T-helper 17 cell (primary cell): ENCODE results near the gene MAGI2. TPM values are rescaled to one million over a fixed set of nuclear protein-coding genes. Genes with fewer than 3 reads are reported as not detected.

ENCODE experiments used
- ATAC-seq: fragments of 150-1000 bp; cut with Tn5 transposase; 2 replicates; pipeline ENCODE4 v1.10.0; 2021; ENCODE audit warnings: mild to moderate bottlenecking, moderate library complexity
- DNase-seq, 3 donors: peaks; one replicate each; pipeline versions ENCODE4 v3.0.0 to v3.0.0-alpha.2; 2020 to 2021
- H3K9me3 ChIP-seq: one replicate; pipeline ENCODE4 v1.7.0; 2013; ENCODE audit warnings: low read length, mild to moderate bottlenecking; ENCODE audit not compliant: control insufficient read depth, poor library complexity, severe bottlenecking
- H3K27ac Mint-ChIP-seq: one replicate; pipeline ENCODE4 v1.8.0; 2022; ENCODE audit warnings: mild to moderate bottlenecking, moderate library complexity, mixed read lengths
- H3K27me3 Mint-ChIP-seq: one replicate; pipeline ENCODE4 v1.8.0; 2022; ENCODE audit warnings: mixed read lengths
- H3K36me3 Mint-ChIP-seq: one replicate; pipeline ENCODE4 v1.8.0; 2022; ENCODE audit warnings: low read depth, mixed read lengths
- H3K4me1 Mint-ChIP-seq: one replicate; pipeline ENCODE4 v1.8.0; 2022; ENCODE audit warnings: mild to moderate bottlenecking, mixed read lengths
- H3K4me3 Mint-ChIP-seq: one replicate; pipeline ENCODE4 v1.8.0; 2022; ENCODE audit warnings: mild to moderate bottlenecking, moderate library complexity, mixed read lengths
- total RNA-seq, 4 donors: library from RNA in 2 of 4; stranded (reverse) in 2 of 4; gene quantifications; one replicate each; pipeline ENCODE4 v1.2.3 and lab custom pipeline; 2022 to 2026

MAGI2 gene
- total RNA-seq, 2 donors from 2014 or later, result 0.73 TPM; not detected in 1

DNA sequence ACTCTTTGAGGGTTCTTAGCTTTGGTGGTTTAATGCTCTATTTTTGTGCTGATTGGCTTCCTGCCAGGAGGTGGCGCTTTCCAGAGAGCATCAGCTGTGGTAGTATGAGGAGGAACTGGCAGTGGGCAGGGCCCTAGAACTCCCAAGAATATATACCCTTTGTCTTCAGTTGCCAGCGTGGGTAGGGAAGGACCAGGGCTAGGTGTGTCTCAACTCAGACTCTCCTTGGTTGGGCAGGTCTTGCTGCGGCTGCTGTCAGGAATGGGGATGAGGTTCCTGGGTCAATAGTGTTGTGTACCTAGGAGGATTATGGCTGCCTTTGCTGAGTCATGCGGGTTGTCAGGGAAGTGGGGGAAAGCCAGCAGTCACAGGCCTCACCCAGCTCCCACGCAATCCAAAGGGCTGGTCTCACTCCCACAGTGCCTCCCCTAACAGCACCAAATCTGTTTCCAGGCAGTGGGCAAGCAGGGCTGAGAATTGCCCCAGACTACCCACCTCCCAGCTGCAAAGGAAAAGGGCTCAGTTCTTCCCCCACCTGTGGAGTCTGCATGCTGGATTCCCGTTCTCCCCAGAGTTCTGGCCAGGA lies 1463.4 kb downstream of the MAGI2 start:
- Mint-ChIP-seq H3K4me1 (peaks cover 2% of the 10 kb centered on the region), H3K27ac (no peak overlapping the region), H3K27me3 (peaks cover 28% of the 10 kb centered on the region), H3K4me3 (no peak overlapping the region), H3K36me3 (peaks cover 3% of the 10 kb centered on the region)
- ATAC-seq (no peak), DNase-seq (no peak)
- H3K9me3 ChIP-seq, result no peaks in the 10 kb centered on the region

DNA sequence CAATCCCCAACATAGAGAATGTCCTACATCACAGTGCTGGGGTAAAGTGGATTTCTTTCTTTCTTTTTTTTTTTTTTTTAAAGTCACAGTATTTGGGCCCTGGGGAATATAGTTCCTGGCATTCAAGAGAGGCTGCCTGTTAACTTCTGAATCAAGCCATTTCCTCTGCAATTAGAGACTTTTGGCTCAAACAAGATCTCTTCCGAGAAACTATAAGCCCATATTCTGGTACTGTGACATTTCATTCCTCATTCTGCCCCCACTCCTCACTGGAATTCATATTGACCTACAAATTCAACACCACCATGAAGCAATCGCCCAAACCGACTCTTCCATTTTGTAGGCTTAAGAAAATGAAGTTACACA lies 1467.5 kb downstream of the MAGI2 start:
- Mint-ChIP-seq H3K27me3 (peaks cover 11% of the 10 kb centered on the region), H3K4me1 (peaks cover 8% of the 10 kb centered on the region), H3K4me3 (no peak overlapping the region), H3K36me3 (peaks cover 3% of the 10 kb centered on the region), H3K27ac (no peak overlapping the region)
- no peak for ATAC-seq
- H3K9me3 ChIP-seq, result no peaks in the 10 kb centered on the region
- DNase-seq, result no peak

DNA sequence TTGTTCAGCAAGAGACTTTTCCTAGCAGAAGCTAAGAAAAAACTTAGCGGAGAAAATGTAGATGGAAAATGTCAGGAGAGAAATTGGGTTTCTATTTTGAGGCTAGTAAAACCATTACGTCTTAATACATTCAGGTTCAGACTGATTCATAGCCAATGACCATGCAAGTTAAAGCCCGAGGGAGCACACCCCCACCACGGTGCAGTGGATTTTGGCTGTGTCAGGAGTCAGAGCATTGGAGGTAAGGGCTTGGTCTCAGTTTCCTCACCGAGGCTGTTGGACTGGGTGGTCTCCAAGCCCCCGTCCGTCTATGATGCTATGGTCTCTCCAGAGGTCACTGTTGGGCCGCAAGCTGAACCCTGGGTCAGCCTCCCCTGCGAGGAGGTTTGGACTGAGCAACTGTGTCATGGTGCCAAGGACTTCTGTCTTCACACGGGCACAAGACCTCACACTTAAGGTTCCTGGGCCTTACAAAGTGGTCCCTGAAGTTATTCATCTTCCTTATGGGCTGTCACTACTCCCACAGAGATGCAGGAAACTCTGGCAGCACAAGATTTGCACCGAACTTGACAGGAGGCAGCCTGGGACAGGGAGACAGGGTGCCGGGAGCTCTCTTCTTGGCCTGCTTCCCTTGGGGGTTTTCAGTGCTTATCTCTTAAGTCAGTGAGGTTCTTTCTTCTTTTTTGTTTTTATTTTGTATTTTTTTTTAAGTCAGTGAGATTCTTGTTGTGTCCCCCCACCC lies 1468.1 kb downstream of the MAGI2 start:
- Mint-ChIP-seq H3K27me3 (peaks cover 6% of the 10 kb centered on the region), H3K4me3 (no peak overlapping the region), H3K27ac (no peak overlapping the region), H3K36me3 (peaks cover 3% of the 10 kb centered on the region), H3K4me1 (peaks cover 8% of the 10 kb centered on the region)
- DNase-seq (no peak), ATAC-seq (no peak)
- no peaks in the 10 kb centered on the region for H3K9me3 ChIP-seq

DNA sequence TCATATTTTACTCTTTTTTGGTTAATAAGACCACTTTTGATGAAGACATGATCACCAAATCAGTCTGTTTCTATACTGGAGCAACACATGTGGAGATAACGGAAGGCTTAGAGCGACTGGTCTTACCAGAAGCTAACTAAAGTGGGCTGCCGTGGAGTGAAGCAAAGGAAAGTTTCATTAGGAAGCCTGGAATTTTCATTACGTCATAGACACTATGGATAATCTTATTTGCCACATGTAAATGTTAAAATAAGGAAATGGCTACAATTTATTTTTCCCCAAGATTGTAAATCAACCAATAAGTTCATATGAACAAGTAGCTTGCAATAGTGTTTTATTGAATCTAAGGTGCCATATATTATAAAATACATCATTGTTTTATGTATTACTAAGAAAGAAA lies 1469.5 kb downstream of the MAGI2 start:
- Mint-ChIP-seq H3K4me3 (no peak overlapping the region), H3K27ac (no peak overlapping the region), H3K27me3 (no peaks in the 10 kb centered on the region), H3K4me1 (peaks cover 5% of the 10 kb centered on the region), H3K36me3 (no peaks in the 10 kb centered on the region)
- no peaks in the 10 kb centered on the region for H3K9me3 ChIP-seq
- ATAC-seq (no peak), DNase-seq (no peak)

DNA sequence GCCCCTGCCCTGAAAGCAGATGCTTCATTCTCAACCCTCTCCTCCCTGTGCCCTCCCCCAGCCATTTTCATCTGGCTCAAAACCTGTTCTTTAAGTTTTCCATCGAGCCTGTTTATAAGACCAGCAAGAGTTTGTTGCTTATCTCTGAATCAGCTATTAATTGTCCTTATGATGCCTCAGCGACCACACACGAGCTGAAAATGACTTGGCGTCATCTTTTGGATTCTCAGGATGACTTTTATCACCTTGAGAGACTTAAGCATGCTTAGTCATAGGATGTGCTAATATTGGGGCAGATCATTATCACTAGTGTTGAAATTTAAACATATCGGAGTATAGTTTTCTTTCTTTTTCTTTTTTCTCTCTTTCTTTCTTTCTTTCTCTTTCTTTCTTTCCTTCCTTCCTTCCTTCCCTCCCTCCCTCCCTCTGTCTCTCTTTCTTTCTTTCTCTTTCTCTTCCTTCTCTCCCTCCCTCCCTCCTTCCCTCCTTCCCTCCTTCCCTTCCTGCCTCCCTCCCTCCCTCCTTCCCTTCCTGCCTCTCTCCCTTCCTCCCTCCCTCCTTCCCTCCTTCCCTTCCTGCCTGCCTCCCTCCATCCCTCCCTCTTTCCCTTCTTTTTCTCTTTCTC lies 1470.4 kb downstream of the MAGI2 start:
- H3K36me3 Mint-ChIP-seq, result no peaks in the 10 kb centered on the region
- no peak overlapping the region for H3K4me3 Mint-ChIP-seq
- H3K27ac Mint-ChIP-seq, result no peak overlapping the region
- H3K4me1 Mint-ChIP-seq, result peaks cover 5% of the 10 kb centered on the region
- no peak for DNase-seq
- ATAC-seq, result no peak
- no peaks in the 10 kb centered on the region for H3K27me3 Mint-ChIP-seq
- no peaks in the 10 kb centered on the region for H3K9me3 ChIP-seq

DNA sequence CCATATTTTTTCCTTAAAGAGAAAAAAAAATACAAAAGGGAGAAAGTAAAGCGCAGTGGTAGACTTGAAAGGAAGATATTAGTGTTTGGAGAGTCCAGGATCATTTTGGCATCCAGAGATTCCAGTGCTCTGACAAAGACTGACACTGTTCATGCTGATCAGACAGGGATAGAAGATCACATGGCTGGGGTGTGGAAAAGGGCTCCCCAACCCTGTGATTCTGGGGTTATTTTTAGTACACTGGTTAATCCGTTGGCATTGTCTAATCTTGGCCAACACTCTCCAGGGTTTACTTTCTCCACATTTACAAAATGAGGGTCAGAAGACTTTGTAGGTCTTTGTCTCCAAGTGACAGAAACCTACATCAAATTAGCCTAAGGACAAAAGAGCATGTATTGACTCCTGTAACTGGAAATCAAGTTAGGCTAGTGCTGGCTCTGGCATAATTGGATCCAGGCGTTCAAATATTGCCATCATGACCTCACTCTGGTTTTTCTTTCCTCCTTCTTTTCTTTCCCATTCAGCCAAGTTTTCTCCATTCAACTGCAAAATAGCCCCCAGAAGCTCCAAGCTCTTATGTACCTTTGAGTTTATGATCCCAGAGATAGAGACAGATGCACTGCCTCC lies 1473.3 kb downstream of the MAGI2 start:
- H3K4me3 Mint-ChIP-seq, result no peak overlapping the region
- H3K9me3 ChIP-seq, result no peaks in the 10 kb centered on the region
- no peak overlapping the region for H3K27ac Mint-ChIP-seq
- no peaks in the 10 kb centered on the region for H3K27me3 Mint-ChIP-seq
- ATAC-seq (no peak), DNase-seq (no peak)
- H3K4me1 Mint-ChIP-seq, result peaks cover 9% of the 10 kb centered on the region
- H3K36me3 Mint-ChIP-seq, result no peaks in the 10 kb centered on the region

DNA sequence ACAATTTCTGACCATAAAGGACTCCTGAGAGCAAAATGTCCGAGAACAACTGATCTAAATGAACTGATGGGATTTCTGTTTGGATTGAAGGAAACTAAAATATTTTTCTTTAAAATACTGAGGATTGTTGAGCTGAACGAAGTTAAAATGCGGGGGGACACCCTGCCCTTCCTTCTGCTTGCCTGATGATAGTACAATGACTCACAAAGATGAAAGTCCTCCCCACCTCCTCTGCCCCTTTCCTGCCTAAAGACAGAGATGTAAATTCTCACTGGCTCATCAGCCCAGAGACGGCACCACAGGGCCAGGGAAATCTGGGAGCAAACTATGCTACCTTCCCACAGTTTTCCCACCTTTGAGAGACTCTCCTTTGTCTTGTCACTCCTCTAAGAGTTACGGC lies 1474.2 kb downstream of the MAGI2 start:
- peaks cover 9% of the 10 kb centered on the region for H3K4me1 Mint-ChIP-seq
- no peaks in the 10 kb centered on the region for H3K9me3 ChIP-seq
- H3K27me3 Mint-ChIP-seq, result no peaks in the 10 kb centered on the region
- H3K4me3 Mint-ChIP-seq, result no peak overlapping the region
- DNase-seq (no peak), ATAC-seq (no peak)
- H3K36me3 Mint-ChIP-seq, result no peaks in the 10 kb centered on the region
- H3K27ac Mint-ChIP-seq, result no peak overlapping the region

DNA sequence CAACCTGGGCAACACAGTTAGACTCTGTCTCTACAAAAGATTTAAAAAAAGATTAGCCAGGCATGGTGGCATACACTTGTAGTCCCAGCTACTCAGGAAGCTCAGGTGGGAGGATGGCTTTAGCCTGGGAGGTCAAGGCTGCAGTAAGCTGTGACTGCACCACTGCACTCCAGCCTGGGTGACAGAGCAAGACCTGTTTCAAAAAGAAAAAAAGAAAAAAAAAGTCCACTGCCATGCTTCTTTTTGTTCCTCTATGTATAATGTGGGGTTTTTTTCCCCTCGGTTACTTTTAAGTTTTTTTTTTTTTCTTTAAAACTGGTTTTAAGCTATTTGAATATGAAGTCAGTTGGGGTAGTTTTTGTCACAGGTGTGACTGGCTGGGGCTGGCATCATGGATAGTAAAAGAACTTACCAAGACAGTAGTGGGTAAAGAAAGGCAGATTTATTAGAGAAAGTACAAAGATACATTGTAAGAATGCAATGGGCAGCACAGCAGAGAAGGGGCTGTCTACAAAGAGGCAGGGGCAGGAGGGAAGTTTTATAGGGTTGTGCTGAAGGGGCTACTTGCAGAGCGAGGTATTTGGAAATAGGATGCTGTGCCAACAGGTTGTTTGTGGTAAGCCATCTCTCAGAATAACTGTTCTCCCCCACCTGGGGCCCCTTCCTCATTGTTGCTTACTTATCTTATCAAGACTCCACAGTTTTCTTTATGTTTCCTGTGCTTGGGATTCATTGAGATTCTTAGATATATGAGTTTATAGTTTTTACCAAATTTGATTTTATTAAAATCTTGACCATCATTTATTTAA lies 1477.6 kb downstream of the MAGI2 start:
- Mint-ChIP-seq H3K4me3 (no peak overlapping the region), H3K27ac (peak overlapping the region; percentile 32), H3K4me1 (peaks cover 3% of the 10 kb centered on the region), H3K27me3 (no peaks in the 10 kb centered on the region), H3K36me3 (no peaks in the 10 kb centered on the region)
- DNase-seq (no peak), ATAC-seq (no peak)
- H3K9me3 ChIP-seq, result no peaks in the 10 kb centered on the region

DNA sequence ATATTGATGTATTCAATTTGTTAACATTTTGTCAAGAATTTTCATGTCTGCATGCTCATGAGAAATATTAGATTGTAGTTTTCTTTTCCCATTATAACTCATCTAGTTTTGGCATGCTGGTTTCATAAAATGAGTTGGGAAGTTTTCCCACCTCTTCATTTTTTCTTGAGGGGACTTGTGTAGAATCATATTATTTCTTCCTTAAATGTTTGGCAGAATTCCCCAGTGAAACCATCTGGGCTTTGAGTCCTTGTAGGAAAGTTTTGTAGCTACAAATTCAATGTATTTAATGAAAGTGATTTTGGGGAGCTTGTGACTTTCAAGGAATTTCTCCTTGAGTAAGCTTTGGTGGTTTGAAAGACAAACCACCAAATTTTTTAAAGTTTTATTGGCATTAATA lies 1481.7 kb downstream of the MAGI2 start:
- DNase-seq (no peak), ATAC-seq (no peak)
- H3K4me3 Mint-ChIP-seq, result no peak overlapping the region
- H3K9me3 ChIP-seq, result no peaks in the 10 kb centered on the region
- peaks cover 3% of the 10 kb centered on the region for H3K4me1 Mint-ChIP-seq
- no peak overlapping the region for H3K27ac Mint-ChIP-seq
- H3K27me3 Mint-ChIP-seq, result no peaks in the 10 kb centered on the region
- H3K36me3 Mint-ChIP-seq, result peaks cover 4% of the 10 kb centered on the region

DNA sequence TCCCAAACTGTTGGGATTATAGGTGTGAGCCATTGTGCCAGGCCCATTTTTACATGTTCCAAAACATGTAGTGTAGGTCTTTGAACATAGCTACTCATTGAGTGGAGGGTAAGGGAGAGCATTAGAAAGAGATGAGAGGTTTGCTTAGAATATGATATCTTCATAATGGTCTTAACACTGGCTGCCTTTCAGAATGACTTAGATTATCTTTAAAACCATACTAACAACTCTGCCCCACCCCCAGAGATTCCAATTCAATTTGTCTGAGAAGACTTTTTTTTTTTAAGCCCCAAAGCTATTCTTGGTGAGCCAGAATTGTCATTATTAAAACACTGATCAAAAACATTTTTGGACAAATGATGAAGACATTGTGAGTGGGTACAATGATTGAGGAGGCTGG lies 1486.0 kb downstream of the MAGI2 start:
- no peak overlapping the region for H3K4me3 Mint-ChIP-seq
- H3K9me3 ChIP-seq, result no peaks in the 10 kb centered on the region
- DNase-seq (no peak), ATAC-seq (no peak)
- H3K27ac Mint-ChIP-seq, result no peak overlapping the region
- H3K4me1 Mint-ChIP-seq, result no peaks in the 10 kb centered on the region
- H3K36me3 Mint-ChIP-seq, result peaks cover 4% of the 10 kb centered on the region
- no peaks in the 10 kb centered on the region for H3K27me3 Mint-ChIP-seq
